GM23338 (cell line): ENCODE measurements around the gene GPR35. TPM values are rescaled to one million over a fixed set of nuclear protein-coding genes. Genes with fewer than 3 reads are reported as not detected.

Experiments
- ATAC-seq: fragments of 200-7000 bp; cut with Tn5 transposase; 3 replicates; pipeline ENCODE4 v1.9.1; 2020
- DNase-seq: peaks from one replicate; pipeline ENCODE4 v3.0.0-alpha.2; 2015; ENCODE audit warnings: low spot score
- H2AFZ ChIP-seq: fragments of 200-600 bp; sonication (generic); 2 replicates; pipeline ENCODE4 v1.8.0; 2016; ENCODE audit warnings: antibody characterized with exemption, mild to moderate bottlenecking, moderate library complexity
- H3F3A ChIP-seq: fragments of 200-600 bp; sonication (generic); replicated peaks from 2 replicates; pipeline ENCODE4 v1.8.0; 2017; ENCODE audit warnings: antibody characterized with exemption, mixed run types, low read depth
- H3K27ac ChIP-seq: fragments of 200-600 bp; sonication (generic); 2 replicates; pipeline ENCODE4 v1.6.1; 2016; ENCODE audit warnings: low read depth
- H3K27me3 ChIP-seq: fragments of 200-600 bp; sonication (generic); 2 replicates; pipeline ENCODE4 v1.8.0; 2016; ENCODE audit warnings: mild to moderate bottlenecking, mixed run types, moderate library complexity; ENCODE audit not compliant: insufficient read depth
- H3K36me3 ChIP-seq: fragments of 200-600 bp; sonication (generic); 2 replicates; pipeline ENCODE4 v1.8.0; 2016; ENCODE audit warnings: mild to moderate bottlenecking; ENCODE audit not compliant: insufficient read depth
- H3K4me1 ChIP-seq: fragments of 200-600 bp; sonication (generic); 2 replicates; pipeline ENCODE4 v1.8.0; 2016; ENCODE audit warnings: mild to moderate bottlenecking, moderate library complexity; ENCODE audit not compliant: insufficient read depth
- H3K4me2 ChIP-seq: fragments of 200-600 bp; sonication (generic); 2 replicates; pipeline ENCODE4 v1.7.1; 2017; ENCODE audit warnings: mixed run types
- H3K4me3 ChIP-seq: fragments of 200-600 bp; sonication (generic); 2 replicates; pipeline ENCODE4 v1.6.1; 2016; ENCODE audit warnings: mixed run types
- H3K79me2 ChIP-seq: fragments of 200-600 bp; sonication (generic); replicated peaks from 2 replicates; pipeline ENCODE4 v1.8.0; 2017; ENCODE audit warnings: mild to moderate bottlenecking; ENCODE audit not compliant: insufficient read depth
- H3K9me2 ChIP-seq: fragments of 200-600 bp; sonication (generic); 2 replicates; pipeline ENCODE4 v1.8.0; 2017; ENCODE audit not compliant: insufficient read depth
- H4K20me1 ChIP-seq: fragments of 200-600 bp; sonication (generic); replicated peaks from 2 replicates; pipeline ENCODE4 v1.8.0; 2017; ENCODE audit warnings: mild to moderate bottlenecking; ENCODE audit not compliant: insufficient read depth
- H3K27ac Mint-ChIP-seq: 2 replicates; pipeline ENCODE4 v1.8.0; 2020; ENCODE audit warnings: inconsistent platforms, mild to moderate bottlenecking, moderate library complexity, mixed read lengths
- H3K27me3 Mint-ChIP-seq: 3 replicates; pipeline ENCODE4 v1.8.0; 2022; ENCODE audit warnings: low read depth, mild to moderate bottlenecking, moderate library complexity, mixed read lengths, inconsistent platforms; ENCODE audit not compliant: insufficient read depth, poor library complexity
- H3K36me3 Mint-ChIP-seq: 3 replicates; pipeline ENCODE4 v1.8.0; 2021; ENCODE audit warnings: low read depth, mild to moderate bottlenecking, inconsistent platforms, moderate library complexity, mixed read lengths
- H3K4me1 Mint-ChIP-seq: 3 replicates; pipeline ENCODE4 v1.8.0; 2020; ENCODE audit warnings: mild to moderate bottlenecking, inconsistent platforms, mixed read lengths
- H3K4me3 Mint-ChIP-seq: 3 replicates; pipeline ENCODE4 v1.8.0; 2021; ENCODE audit warnings: moderate library complexity, mild to moderate bottlenecking, inconsistent platforms, mixed read lengths
- H3K9me3 Mint-ChIP-seq: 3 replicates; pipeline ENCODE4 v1.8.0; 2020; ENCODE audit warnings: moderate library complexity, mild to moderate bottlenecking, inconsistent platforms, mixed read lengths
- CREB1 ChIP-seq: fragments of 250-450 bp; sonication (Bioruptor Pico); IDR thresholded peaks from 2 replicates; pipeline ENCODE4 v1.5.0; 2020; ENCODE audit warnings: low read depth, mild to moderate bottlenecking, moderate library complexity
- EZH2 ChIP-seq: fragments of 200-600 bp; sonication (generic); IDR thresholded peaks from one replicate; pipeline ENCODE4 v1.8.0; 2017; ENCODE audit warnings: antibody characterized with exemption, mild to moderate bottlenecking, low read depth; ENCODE audit not compliant: unreplicated experiment
- EZH2phosphoT487 ChIP-seq: fragments of 200-600 bp; sonication (generic); IDR thresholded peaks from one replicate; pipeline ENCODE4 v1.8.1; 2018; ENCODE audit warnings: antibody characterized with exemption; ENCODE audit not compliant: unreplicated experiment
- JUNB ChIP-seq: IDR thresholded peaks from one replicate; pipeline ENCODE4 v1.6.1; 2016; ENCODE audit warnings: antibody characterized with exemption; ENCODE audit not compliant: unreplicated experiment
- NANOG ChIP-seq: IDR thresholded peaks from 2 replicates; pipeline ENCODE4 v1.6.1; 2016; ENCODE audit warnings: antibody characterized with exemption, borderline replicate concordance
- POLR2AphosphoS5 ChIP-seq: IDR thresholded peaks from 2 replicates; pipeline ENCODE4 v1.6.1; 2016; ENCODE audit warnings: antibody characterized with exemption, low read depth
- REST ChIP-seq: IDR thresholded peaks from one replicate; pipeline ENCODE4 v1.6.1; 2018; ENCODE audit warnings: antibody characterized with exemption; ENCODE audit not compliant: unreplicated experiment
- STAT1 ChIP-seq: IDR thresholded peaks from one replicate; pipeline ENCODE4 v1.6.1; 2016; ENCODE audit warnings: antibody characterized with exemption; ENCODE audit not compliant: unreplicated experiment
- ZNF114 ChIP-seq: fragments of 250-450 bp; sonication (Bioruptor Pico); IDR thresholded peaks from 2 replicates; pipeline ENCODE4 v1.5.0; 2020; ENCODE audit warnings: mild to moderate bottlenecking, moderate library complexity
- ZNF331 ChIP-seq: fragments of 250-450 bp; sonication (Bioruptor Pico); IDR thresholded peaks from 2 replicates; pipeline ENCODE4 v1.5.0; 2020; ENCODE audit warnings: low read depth, mild to moderate bottlenecking, moderate library complexity
- polyA plus RNA-seq: library from polyadenylated mRNA; unstranded; fragments of >200 nt; fragmentation: Nextera tagmentation; extraction: Ambion mirVana; gene quantifications from 2 replicates; pipeline ENCODE4 v1.2.1, GENCODE V29; 2016
- total RNA-seq: library from RNA; depleted of rRNA; stranded (reverse); fragments of >200 nt; shearing (Covaris generic); gene quantifications from 2 replicates; pipeline ENCODE4 v1.2.3, GENCODE V29; 2014
- TF ChIP-seq, protein P1 (sequence below): IDR thresholded peaks from 2 replicates; pipeline ENCODE4 v1.6.1; 2016; ENCODE audit warnings: antibody characterized with exemption
- TF ChIP-seq, protein P2 (sequence below): fragments of 250-450 bp; sonication (Bioruptor Pico); IDR thresholded peaks from 2 replicates; pipeline ENCODE4 v1.5.0; 2020; ENCODE audit warnings: mild to moderate bottlenecking, moderate library complexity
- TF ChIP-seq, protein P3 (sequence below), 2 experiments: fragments of 200-600 bp in 1 of 2; sonication (generic) in 1 of 2; conservative IDR thresholded peaks; 2 replicates each; pipeline versions ENCODE4 v1.5.1 to v1.6.1; 2016 to 2017; ENCODE audit warnings: antibody characterized with exemption in 2 of 2, low read depth in 2 of 2, mild to moderate bottlenecking in 2 of 2, moderate library complexity in 1 of 2

The GPR35 gene
- total and polyA plus RNA-seq, 2 experiments from 2014 or later, result not detected

GRCh38 chr2:240591784-240592183 is 33.5 kb upstream of the GPR35 start:
- Histone ChIP-seq H3K79me2 (peaks cover 51% of the 10 kb centered on the region), H2AFZ (no peak overlapping the region), H4K20me1 (peaks cover 18% of the 10 kb centered on the region), H3K36me3 (no peaks in the 10 kb centered on the region), H3K4me2 (no peak overlapping the region), H3K27me3 (no peaks in the 10 kb centered on the region), H3K4me1 (peaks cover 10% of the 10 kb centered on the region), H3K27ac (no peak overlapping the region), H3K4me3 (no peak overlapping the region), H3F3A (no peaks in the 10 kb centered on the region), H3K9me2 (no peaks in the 10 kb centered on the region)
- Mint-ChIP-seq H3K4me3 (no peak overlapping the region), H3K27ac (no peak overlapping the region), H3K27me3 (peaks cover 14% of the 10 kb centered on the region), H3K9me3 (no peaks in the 10 kb centered on the region), H3K4me1 (peaks cover 22% of the 10 kb centered on the region), H3K36me3 (peaks cover 3% of the 10 kb centered on the region; the same call in 2 of the 3 replicates)
- DNase-seq (no peak), ATAC-seq (no peak)
- TF ChIP-seq ZNF331 (CRISPR knock-in tag) (no peak), REST (no peak), NANOG (no peak), JUNB (no peak), CREB1 (CRISPR knock-in tag) (no peak), POLR2AphosphoS5 (no peak), EZH2 (no peak), EZH2phosphoT487 (no peak), STAT1 (no peak), ZNF114 (CRISPR knock-in tag) (no peak)
- TF ChIP-seq, protein P1, sequence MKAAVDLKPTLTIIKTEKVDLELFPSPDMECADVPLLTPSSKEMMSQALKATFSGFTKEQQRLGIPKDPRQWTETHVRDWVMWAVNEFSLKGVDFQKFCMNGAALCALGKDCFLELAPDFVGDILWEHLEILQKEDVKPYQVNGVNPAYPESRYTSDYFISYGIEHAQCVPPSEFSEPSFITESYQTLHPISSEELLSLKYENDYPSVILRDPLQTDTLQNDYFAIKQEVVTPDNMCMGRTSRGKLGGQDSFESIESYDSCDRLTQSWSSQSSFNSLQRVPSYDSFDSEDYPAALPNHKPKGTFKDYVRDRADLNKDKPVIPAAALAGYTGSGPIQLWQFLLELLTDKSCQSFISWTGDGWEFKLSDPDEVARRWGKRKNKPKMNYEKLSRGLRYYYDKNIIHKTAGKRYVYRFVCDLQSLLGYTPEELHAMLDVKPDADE, result no peak
- TF ChIP-seq, protein P2, sequence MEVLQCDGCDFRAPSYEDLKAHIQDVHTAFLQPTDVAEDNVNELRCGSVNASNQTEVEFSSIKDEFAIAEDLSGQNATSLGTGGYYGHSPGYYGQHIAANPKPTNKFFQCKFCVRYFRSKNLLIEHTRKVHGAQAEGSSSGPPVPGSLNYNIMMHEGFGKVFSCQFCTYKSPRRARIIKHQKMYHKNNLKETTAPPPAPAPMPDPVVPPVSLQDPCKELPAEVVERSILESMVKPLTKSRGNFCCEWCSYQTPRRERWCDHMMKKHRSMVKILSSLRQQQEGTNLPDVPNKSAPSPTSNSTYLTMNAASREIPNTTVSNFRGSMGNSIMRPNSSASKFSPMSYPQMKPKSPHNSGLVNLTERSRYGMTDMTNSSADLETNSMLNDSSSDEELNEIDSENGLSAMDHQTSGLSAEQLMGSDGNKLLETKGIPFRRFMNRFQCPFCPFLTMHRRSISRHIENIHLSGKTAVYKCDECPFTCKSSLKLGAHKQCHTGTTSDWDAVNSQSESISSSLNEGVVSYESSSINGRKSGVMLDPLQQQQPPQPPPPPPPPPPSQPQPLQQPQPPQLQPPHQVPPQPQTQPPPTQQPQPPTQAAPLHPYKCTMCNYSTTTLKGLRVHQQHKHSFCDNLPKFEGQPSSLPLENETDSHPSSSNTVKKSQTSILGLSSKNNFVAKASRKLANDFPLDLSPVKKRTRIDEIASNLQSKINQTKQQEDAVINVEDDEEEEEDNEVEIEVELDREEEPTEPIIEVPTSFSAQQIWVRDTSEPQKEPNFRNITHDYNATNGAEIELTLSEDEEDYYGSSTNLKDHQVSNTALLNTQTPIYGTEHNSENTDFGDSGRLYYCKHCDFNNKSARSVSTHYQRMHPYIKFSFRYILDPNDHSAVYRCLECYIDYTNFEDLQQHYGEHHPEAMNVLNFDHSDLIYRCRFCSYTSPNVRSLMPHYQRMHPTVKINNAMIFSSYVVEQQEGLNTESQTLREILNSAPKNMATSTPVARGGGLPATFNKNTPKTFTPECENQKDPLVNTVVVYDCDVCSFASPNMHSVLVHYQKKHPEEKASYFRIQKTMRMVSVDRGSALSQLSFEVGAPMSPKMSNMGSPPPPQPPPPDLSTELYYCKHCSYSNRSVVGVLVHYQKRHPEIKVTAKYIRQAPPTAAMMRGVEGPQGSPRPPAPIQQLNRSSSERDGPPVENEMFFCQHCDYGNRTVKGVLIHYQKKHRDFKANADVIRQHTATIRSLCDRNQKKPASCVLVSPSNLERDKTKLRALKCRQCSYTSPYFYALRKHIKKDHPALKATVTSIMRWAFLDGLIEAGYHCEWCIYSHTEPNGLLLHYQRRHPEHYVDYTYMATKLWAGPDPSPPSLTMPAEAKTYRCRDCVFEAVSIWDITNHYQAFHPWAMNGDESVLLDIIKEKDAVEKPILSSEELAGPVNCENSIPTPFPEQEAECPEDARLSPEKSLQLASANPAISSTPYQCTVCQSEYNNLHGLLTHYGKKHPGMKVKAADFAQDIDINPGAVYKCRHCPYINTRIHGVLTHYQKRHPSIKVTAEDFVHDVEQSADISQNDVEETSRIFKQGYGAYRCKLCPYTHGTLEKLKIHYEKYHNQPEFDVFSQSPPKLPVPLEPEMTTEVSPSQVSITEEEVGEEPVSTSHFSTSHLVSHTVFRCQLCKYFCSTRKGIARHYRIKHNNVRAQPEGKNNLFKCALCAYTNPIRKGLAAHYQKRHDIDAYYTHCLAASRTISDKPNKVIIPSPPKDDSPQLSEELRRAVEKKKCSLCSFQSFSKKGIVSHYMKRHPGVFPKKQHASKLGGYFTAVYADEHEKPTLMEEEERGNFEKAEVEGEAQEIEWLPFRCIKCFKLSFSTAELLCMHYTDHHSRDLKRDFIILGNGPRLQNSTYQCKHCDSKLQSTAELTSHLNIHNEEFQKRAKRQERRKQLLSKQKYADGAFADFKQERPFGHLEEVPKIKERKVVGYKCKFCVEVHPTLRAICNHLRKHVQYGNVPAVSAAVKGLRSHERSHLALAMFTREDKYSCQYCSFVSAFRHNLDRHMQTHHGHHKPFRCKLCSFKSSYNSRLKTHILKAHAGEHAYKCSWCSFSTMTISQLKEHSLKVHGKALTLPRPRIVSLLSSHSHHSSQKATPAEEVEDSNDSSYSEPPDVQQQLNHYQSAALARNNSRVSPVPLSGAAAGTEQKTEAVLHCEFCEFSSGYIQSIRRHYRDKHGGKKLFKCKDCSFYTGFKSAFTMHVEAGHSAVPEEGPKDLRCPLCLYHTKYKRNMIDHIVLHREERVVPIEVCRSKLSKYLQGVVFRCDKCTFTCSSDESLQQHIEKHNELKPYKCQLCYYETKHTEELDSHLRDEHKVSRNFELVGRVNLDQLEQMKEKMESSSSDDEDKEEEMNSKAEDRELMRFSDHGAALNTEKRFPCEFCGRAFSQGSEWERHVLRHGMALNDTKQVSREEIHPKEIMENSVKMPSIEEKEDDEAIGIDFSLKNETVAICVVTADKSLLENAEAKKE (CRISPR knock-in tag), result no peak
- TF ChIP-seq, protein P3, sequence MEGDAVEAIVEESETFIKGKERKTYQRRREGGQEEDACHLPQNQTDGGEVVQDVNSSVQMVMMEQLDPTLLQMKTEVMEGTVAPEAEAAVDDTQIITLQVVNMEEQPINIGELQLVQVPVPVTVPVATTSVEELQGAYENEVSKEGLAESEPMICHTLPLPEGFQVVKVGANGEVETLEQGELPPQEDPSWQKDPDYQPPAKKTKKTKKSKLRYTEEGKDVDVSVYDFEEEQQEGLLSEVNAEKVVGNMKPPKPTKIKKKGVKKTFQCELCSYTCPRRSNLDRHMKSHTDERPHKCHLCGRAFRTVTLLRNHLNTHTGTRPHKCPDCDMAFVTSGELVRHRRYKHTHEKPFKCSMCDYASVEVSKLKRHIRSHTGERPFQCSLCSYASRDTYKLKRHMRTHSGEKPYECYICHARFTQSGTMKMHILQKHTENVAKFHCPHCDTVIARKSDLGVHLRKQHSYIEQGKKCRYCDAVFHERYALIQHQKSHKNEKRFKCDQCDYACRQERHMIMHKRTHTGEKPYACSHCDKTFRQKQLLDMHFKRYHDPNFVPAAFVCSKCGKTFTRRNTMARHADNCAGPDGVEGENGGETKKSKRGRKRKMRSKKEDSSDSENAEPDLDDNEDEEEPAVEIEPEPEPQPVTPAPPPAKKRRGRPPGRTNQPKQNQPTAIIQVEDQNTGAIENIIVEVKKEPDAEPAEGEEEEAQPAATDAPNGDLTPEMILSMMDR (conservative IDR thresholded peaks at IDR 0.05; ENCODE audit: low read depth in 2 of 2), result no peak
